ACC112 (cell line): ENCODE data around the gene MRPL17.

Source experiments
- H2AFZ ChIP-seq: fragments of 200-600 bp; sonication (generic); one replicate; pipeline ENCODE4 v1.6.0; 2017; ENCODE audit warnings: antibody characterized with exemption, low read length; ENCODE audit not compliant: unreplicated experiment
- H3K27ac ChIP-seq: fragments of 200-600 bp; sonication (generic); 2 replicates; pipeline ENCODE4 v1.5.1; 2014; ENCODE audit warnings: low read depth, mild to moderate bottlenecking, antibody characterized with exemption, low read length, moderate library complexity
- H3K27me3 ChIP-seq: fragments of 200-600 bp; sonication (generic); 2 replicates; pipeline ENCODE4 v1.6.1; 2014; ENCODE audit warnings: mild to moderate bottlenecking, antibody characterized with exemption, low read length, moderate library complexity, mixed read lengths; ENCODE audit not compliant: insufficient read depth
- H3K36me3 ChIP-seq: fragments of 200-600 bp; sonication (generic); 2 replicates; pipeline ENCODE4 v1.6.1; 2016; ENCODE audit warnings: mild to moderate bottlenecking, antibody characterized with exemption, low read length, moderate library complexity, mixed read lengths; ENCODE audit not compliant: insufficient read depth
- H3K4me1 ChIP-seq: fragments of 200-600 bp; sonication (generic); one replicate; pipeline ENCODE4 v1.6.1; 2016; ENCODE audit warnings: low read length, mixed read lengths; ENCODE audit not compliant: insufficient read depth, unreplicated experiment, control insufficient read depth
- H3K4me3 ChIP-seq: fragments of 200-600 bp; sonication (generic); 2 replicates; pipeline ENCODE4 v1.5.1; 2014; ENCODE audit warnings: mild to moderate bottlenecking, low read depth, low read length
- H3K79me2 ChIP-seq: fragments of 200-600 bp; sonication (generic); one replicate; pipeline ENCODE4 v1.6.0; 2016; ENCODE audit warnings: low read length; ENCODE audit not compliant: control insufficient read depth, unreplicated experiment, insufficient read depth

Gene MRPL17

DNA sequence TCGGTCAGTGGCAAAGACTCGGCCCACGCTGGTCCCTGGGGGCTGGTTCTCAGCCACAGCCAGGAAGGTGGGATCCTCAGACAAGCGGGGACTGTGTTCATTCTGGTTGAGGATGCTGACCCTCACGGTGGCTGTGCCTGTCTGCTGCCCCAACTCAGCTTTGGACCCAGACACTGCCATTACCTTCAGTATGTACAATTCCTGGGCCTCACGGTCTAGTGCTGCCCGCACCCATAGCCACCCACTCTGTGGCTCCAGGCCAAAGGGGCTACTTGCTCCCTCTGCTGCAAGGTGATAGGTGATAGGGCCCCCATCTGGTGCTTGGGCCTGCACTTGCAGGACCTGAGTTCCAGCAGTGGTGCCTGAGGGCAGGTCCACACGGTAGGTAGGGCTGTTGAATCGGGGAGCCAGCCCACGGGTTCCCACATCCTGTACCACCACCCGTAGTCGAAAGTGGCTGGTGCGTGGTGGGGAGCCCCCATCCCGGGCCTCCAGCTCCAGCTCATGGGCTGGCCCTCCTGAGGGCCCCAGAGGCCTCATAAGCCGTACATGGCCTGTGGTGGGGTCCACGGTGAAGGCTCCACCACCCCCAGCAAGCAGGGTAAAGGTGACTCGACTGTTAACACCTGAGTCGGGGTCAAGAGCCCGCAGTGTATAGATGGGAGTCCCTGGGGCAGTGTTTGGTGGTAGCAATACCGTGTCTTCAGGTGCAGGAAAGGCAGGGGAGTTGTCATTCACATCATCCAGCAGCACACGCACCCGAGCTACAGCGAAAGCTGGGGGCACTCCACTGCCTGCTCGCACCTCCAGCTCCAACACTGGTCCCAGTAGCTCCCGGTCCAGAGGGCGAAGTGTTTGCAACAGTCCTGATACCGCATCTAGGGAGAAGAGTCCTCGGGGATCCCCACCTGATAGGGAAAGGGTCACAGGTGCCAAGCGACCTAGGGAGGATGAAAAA, 50.7 kb downstream of the MRPL17 start:
- no peaks in the 10 kb centered on the region for H3K36me3 ChIP-seq
- no peaks in the 10 kb centered on the region for H3K79me2 ChIP-seq
- peaks cover 15% of the 10 kb centered on the region for H3K4me1 ChIP-seq
- no peak overlapping the region for H3K27ac ChIP-seq
- no peak overlapping the region for H3K4me3 ChIP-seq
- no peaks in the 10 kb centered on the region for H3K27me3 ChIP-seq
- H2AFZ ChIP-seq: no peak overlapping the region

DNA sequence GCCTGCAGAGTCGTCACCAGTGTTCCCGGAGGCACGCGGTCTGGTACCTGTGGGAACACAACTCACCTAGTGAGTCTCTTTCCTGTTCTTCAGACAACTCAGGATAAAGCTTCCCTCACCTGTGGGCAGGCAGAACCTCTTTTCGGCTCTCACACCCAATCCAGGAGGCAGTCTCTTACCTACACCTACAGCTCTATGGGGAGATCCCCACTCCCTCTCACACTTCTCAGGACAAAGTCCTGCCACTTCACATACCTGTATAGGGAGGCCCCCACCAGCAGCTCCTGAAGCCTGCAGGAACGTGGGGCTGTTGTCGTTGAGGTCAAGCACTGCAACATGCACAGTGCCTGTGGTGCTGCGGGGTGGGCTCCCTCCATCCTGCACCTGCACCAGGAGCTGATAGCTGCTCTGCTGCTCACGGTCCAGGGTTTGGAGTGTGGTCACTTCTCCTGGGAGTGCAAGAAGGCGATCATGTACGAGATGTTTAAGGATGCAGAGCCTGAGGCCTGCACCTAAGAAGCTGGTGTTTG, 51.7 kb downstream of the MRPL17 start:
- peaks cover 15% of the 10 kb centered on the region for H3K4me1 ChIP-seq
- no peak overlapping the region for H3K4me3 ChIP-seq
- no peaks in the 10 kb centered on the region for H3K27me3 ChIP-seq
- H3K36me3 ChIP-seq: no peaks in the 10 kb centered on the region
- no peak overlapping the region for H3K27ac ChIP-seq
- H3K79me2 ChIP-seq: no peaks in the 10 kb centered on the region
- H2AFZ ChIP-seq: no peak overlapping the region

DNA sequence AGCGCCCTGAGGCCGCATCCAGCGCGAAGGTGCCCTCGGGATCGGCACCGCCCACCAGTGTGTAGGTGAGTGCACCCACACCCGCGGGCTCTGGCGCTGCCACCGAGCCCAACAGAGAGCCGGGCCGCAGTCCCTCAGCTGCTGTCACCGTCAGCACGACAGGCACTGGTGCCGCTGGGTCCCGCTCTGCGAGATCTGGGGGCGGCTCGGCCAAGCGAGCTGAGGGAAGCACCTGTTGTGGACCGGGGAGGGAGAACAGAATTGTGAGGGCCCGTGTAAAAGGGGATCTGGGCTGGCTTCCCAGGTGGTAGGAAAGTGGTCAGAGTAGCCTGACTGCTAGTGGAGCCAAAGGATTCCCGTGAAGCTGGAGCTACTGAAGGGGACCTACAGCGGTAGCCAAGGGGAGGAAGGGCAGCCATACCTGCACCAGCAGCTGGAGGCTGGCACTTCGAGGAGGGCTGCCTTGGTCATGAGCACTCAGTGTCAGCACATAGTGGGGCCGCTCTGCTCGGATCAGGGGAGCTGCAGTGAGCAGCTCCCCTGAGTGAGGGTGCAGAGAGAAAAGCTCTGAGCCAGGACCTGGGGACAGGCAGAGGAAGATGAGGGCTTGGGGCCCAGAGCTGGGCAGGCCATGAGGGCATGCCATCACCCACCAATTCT, 52.4 kb downstream of the MRPL17 start:
- Histone ChIP-seq H3K36me3 (no peaks in the 10 kb centered on the region), H3K27me3 (no peaks in the 10 kb centered on the region), H3K27ac (no peak overlapping the region), H2AFZ (no peak overlapping the region), H3K4me1 (peaks cover 13% of the 10 kb centered on the region), H3K4me3 (no peak overlapping the region), H3K79me2 (no peaks in the 10 kb centered on the region)
